Left renal pelvis (tissue), 4 donors: ENCODE measurements around the gene RALA. TPM values are rescaled to one million over a fixed set of nuclear protein-coding genes. Genes with fewer than 3 reads are reported as not detected.

Source experiments
- DNase-seq, 4 donors: peaks; one replicate each; pipeline ENCODE4 v3.0.0-alpha.2; 2013; ENCODE audit warnings: low read depth in 4 of 4, low spot score in 3 of 4
- polyA plus RNA-seq, 4 donors: library from polyadenylated mRNA; unstranded; fragments of 120-200 nt; gene quantifications; one replicate each; pipeline ENCODE4 v1.2.1, GENCODE V29; 2013; ENCODE audit not compliant: insufficient read length in 4 of 4

The RALA gene
- polyA plus RNA-seq, result 10 to 100 TPM; 64.9 to 79.6 (median 75.0) TPM

- peak; percentile 80 to 88 (median 83) for DNase-seq
These were observed at the start of gene RALA for GRCh38 chr7:39623047-39623731. Gene RALA (plus strand): TSS chr7:39623572. CDS start chr7:39686668, 63,096 bp downstream.

- DNase-seq, result no peak
These were observed 48.6 kb upstream of the RALA start for GRCh38 chr7:39574673-39575349.

- no peak for DNase-seq
These were observed 46.0 kb upstream of the RALA start for GRCh38 chr7:39577229-39577874.

- peak; percentile 77 to 85 (median 80) for DNase-seq
These were observed 43.1 kb upstream of the RALA start for GRCh38 chr7:39580149-39580874.

GRCh38 chr7:39582536-39582935 lies 40.8 kb upstream of the RALA start:
- DNase-seq, result no peak

GRCh38 chr7:39583539-39583938 lies 39.8 kb upstream of the RALA start:
- DNase-seq, result no peak

GRCh38 chr7:39587393-39587792 lies 36.0 kb upstream of the RALA start:
- DNase-seq, result no peak

GRCh38 chr7:39588416-39588815 lies 35.0 kb upstream of the RALA start:
- no peak for DNase-seq

- DNase-seq, result no peak
These were observed 33.9 kb upstream of the RALA start for GRCh38 chr7:39589323-39590111.

GRCh38 chr7:39592586-39592985 lies 30.8 kb upstream of the RALA start:
- DNase-seq, result no peak

GRCh38 chr7:39594988-39595620 lies 28.3 kb upstream of the RALA start:
- DNase-seq, result no peak

- DNase-seq, result no peak
These were observed 21.0 kb upstream of the RALA start for GRCh38 chr7:39602351-39602750.

- DNase-seq, result no peak
These were observed 19.4 kb upstream of the RALA start for GRCh38 chr7:39603924-39604323.

- DNase-seq, result no peak
These were observed 18.3 kb upstream of the RALA start for GRCh38 chr7:39605087-39605486.

- DNase-seq, result no peak
These were observed 17.0 kb upstream of the RALA start for GRCh38 chr7:39606352-39606751.

GRCh38 chr7:39606941-39607340 lies 16.4 kb upstream of the RALA start:
- no peak for DNase-seq

GRCh38 chr7:39607865-39608264 lies 15.5 kb upstream of the RALA start:
- no peak for DNase-seq

- no peak for DNase-seq
These were observed 15.1 kb upstream of the RALA start for GRCh38 chr7:39608278-39608677.

- no peak for DNase-seq
These were observed 14.0 kb upstream of the RALA start for GRCh38 chr7:39609113-39609934.
